T-helper 1 cell treated with Interleukin-12 subunit alpha and Interleukin-12 subunit beta and Interleukin-4 antibody, amounts not matched to agents 30 μg/mL and 1 μg/mL, for 36 hours (primary cell): Measurements from ENCODE around the gene SLC2A11.

Experiments
- H3K27ac Mint-ChIP-seq: one replicate; pipeline ENCODE4 v1.8.0; 2021; ENCODE audit warnings: mild to moderate bottlenecking, mixed read lengths
- H3K27me3 Mint-ChIP-seq: one replicate; pipeline ENCODE4 v1.8.0; 2021; ENCODE audit warnings: low read depth, mixed read lengths
- H3K36me3 Mint-ChIP-seq: one replicate; pipeline ENCODE4 v1.8.0; 2021; ENCODE audit warnings: low read depth, mixed read lengths
- H3K4me1 Mint-ChIP-seq: one replicate; pipeline ENCODE4 v1.8.0; 2021; ENCODE audit warnings: low read depth, mixed read lengths
- H3K4me3 Mint-ChIP-seq: one replicate; pipeline ENCODE4 v1.8.0; 2021; ENCODE audit warnings: mild to moderate bottlenecking, moderate library complexity, mixed read lengths
- H3K9me3 Mint-ChIP-seq: one replicate; pipeline ENCODE4 v1.8.0; 2021; ENCODE audit warnings: mixed read lengths

Gene SLC2A11

GRCh38 chr22:23878219-23878618 lies 20.5 kb downstream of the SLC2A11 start:
- Mint-ChIP-seq H3K4me3 (no peak overlapping the region), H3K36me3 (no peaks in the 10 kb centered on the region), H3K27me3 (no peaks in the 10 kb centered on the region), H3K4me1 (no peaks in the 10 kb centered on the region), H3K27ac (no peak overlapping the region), H3K9me3 (no peaks in the 10 kb centered on the region)

- H3K4me3 Mint-ChIP-seq: no peak overlapping the region
- H3K4me1 Mint-ChIP-seq: no peaks in the 10 kb centered on the region
- no peaks in the 10 kb centered on the region for H3K27me3 Mint-ChIP-seq
- H3K27ac Mint-ChIP-seq: no peak overlapping the region
- no peaks in the 10 kb centered on the region for H3K9me3 Mint-ChIP-seq
- no peaks in the 10 kb centered on the region for H3K36me3 Mint-ChIP-seq
These were observed 24.7 kb downstream of the SLC2A11 start for GRCh38 chr22:23882370-23882769.

DNA sequence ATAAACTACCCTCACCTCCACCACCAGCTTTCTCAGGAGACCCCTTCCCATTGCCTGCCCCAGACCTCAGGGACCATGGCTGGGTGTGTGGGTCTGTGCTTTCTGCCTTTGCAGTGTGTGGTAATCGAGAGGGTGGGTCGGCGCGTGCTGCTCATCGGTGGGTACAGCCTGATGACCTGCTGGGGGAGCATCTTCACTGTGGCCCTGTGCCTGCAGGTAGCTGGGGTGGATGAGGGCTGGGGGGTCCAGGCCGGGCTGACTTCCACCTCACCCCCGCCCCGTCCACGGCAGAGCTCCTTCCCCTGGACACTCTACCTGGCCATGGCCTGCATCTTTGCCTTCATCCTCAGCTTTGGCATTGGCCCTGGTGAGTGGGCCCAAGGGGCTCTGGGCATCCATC lies 26.0 kb downstream of the SLC2A11 start:
- Mint-ChIP-seq H3K4me3 (no peak overlapping the region), H3K27ac (no peak overlapping the region), H3K27me3 (no peaks in the 10 kb centered on the region), H3K36me3 (no peaks in the 10 kb centered on the region), H3K4me1 (no peaks in the 10 kb centered on the region), H3K9me3 (no peaks in the 10 kb centered on the region)

DNA sequence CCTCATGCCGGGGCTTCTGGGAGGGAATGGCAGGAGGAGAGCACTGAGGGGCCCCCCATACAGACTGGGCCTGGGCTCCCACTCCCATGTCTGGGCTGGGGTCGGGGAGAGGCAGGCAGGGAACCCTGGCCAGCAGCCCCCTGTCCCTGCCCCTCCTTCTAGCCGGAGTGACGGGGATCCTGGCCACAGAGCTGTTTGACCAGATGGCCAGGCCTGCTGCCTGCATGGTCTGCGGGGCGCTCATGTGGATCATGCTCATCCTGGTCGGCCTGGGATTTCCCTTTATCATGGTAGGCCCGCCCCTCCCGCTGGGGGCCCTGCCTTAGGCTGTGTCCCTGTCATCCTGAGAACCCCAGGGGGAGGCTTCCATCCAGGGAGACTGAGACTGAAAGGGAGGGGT lies 26.5 kb downstream of the SLC2A11 start:
- Mint-ChIP-seq H3K27ac (no peak overlapping the region), H3K36me3 (no peaks in the 10 kb centered on the region), H3K4me1 (no peaks in the 10 kb centered on the region), H3K9me3 (no peaks in the 10 kb centered on the region), H3K27me3 (no peaks in the 10 kb centered on the region), H3K4me3 (no peak overlapping the region)

DNA sequence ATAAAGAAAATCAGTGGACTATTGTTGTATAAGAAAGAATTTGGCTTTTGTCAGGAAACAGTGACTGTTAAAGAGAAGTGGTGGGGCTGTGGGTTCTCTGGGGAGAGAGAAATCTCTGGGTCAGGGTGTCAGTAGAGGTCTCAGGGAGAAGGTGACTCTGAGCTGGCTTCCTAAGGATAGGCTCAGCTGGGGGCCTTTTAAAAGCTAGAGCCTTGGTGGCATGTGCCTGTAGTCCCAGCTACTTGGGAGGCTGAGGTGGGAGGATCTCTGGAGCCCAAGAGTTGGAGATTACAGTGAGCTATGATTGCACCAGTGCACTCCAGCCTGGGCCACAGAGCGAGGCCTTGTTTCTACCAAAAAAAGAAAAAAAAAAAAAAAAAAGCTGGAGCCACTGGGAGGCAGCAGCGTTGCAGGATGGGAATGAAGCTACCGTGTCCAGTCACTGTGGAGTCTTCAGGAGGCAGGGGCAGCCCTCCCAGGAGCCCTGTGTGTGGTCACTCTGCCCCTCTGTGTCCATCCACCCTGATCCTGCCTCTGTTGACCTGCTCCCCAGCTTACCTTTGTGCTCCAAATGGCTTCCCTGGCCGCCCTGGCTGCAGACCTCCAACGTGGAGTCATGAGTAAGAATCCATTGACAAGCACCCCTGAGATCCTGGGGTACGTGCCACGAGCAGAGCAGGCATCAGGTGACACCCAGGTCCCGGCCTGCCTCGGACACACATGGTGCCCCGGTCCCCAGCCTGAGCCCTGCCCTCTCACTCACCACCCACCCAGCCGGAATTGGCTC lies 31.1 kb downstream of the SLC2A11 start:
- no peaks in the 10 kb centered on the region for H3K27me3 Mint-ChIP-seq
- H3K9me3 Mint-ChIP-seq: no peaks in the 10 kb centered on the region
- no peaks in the 10 kb centered on the region for H3K36me3 Mint-ChIP-seq
- no peak overlapping the region for H3K4me3 Mint-ChIP-seq
- H3K4me1 Mint-ChIP-seq: peaks cover 8% of the 10 kb centered on the region
- H3K27ac Mint-ChIP-seq: no peak overlapping the region

DNA sequence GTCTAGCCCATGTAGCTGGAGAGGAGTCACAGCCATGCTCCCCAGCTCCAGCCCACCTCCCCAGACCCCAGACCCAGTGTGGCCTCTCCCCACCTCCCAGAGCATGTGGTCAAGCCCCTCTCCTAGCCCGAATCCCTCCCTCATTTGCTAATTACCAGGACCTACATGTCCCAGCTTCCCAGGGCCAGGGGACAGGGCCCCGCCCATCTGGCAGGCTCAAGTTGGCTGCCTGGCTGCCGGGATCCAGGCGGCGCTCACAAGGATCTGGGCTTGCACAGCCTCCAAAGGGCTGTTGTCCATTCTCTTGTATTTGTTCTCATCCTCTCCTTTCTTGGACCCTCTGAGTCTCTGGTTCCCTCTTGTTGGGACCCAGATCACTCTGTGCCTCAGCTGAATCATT lies 31.9 kb downstream of the SLC2A11 start:
- H3K27ac Mint-ChIP-seq: no peak overlapping the region
- peaks cover 11% of the 10 kb centered on the region for H3K4me1 Mint-ChIP-seq
- H3K9me3 Mint-ChIP-seq: no peaks in the 10 kb centered on the region
- H3K27me3 Mint-ChIP-seq: no peaks in the 10 kb centered on the region
- peaks cover 2% of the 10 kb centered on the region for H3K36me3 Mint-ChIP-seq
- H3K4me3 Mint-ChIP-seq: no peak overlapping the region

DNA sequence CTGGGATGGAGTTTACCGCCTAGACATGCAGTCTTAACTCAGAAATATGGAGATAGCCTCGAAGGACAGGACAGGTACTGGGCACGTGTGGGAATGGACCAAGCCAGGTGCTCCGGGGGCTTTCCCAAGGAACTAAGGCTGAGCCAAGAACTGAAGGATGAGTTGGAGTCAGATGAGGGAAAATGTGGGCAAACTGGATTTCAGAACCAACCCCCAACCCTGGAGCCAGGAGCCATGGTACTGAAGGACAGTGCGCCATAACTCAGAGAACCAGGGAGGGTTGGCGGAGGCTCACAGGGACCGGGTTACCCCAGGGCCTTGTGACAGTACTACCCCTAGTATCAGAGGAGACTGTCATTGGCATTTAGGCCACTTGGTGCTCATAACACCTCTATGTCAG lies 34.1 kb downstream of the SLC2A11 start:
- no peaks in the 10 kb centered on the region for H3K9me3 Mint-ChIP-seq
- peaks cover 16% of the 10 kb centered on the region for H3K4me1 Mint-ChIP-seq
- H3K27me3 Mint-ChIP-seq: no peaks in the 10 kb centered on the region
- H3K4me3 Mint-ChIP-seq: no peak overlapping the region
- peaks cover 14% of the 10 kb centered on the region for H3K36me3 Mint-ChIP-seq
- H3K27ac Mint-ChIP-seq: no peak overlapping the region

DNA sequence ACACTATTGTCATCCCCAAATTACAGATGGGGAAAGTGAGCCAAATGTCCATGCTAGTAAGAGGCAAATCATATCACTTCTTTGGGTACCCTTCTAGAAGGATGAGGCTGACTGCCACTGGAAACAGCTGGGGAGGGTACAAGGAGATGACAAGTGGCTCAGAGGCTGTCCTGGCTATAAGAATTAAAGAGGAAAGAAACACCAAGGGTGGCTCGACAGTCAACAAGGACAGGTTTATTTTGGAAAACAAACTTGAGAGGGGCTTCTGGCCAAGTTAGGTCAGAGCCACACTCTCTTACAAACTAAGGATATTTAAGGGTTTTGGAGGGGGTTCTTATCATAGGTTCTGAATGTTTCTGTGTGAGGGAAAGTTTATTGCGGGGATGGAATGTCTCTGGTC lies 34.5 kb downstream of the SLC2A11 start:
- Mint-ChIP-seq H3K27me3 (no peaks in the 10 kb centered on the region), H3K4me3 (no peak overlapping the region), H3K27ac (peak overlapping the region; percentile 95), H3K9me3 (no peaks in the 10 kb centered on the region), H3K4me1 (peaks cover 18% of the 10 kb centered on the region), H3K36me3 (peaks cover 16% of the 10 kb centered on the region)

DNA sequence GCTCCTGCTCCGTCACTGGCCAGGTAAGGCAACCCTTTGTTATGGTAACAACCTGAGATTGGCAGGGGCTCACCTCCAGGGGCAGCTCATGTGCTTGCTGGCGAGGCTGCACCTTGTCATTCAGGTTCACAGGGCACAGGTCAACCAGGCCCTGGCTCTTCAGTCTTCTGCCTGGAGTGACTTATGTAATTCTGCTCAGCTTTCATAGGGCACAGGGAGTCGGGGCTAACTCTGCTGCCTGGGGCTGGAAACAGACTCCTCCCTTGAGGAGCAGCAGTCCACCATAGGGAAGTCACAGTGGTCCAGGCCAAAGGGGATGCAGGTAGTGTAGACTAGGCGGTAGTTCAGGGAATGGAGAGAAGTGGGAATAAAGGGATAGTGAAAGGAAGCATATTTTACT lies 35.0 kb downstream of the SLC2A11 start:
- Mint-ChIP-seq H3K27ac (peak overlapping the region; percentile 95), H3K9me3 (no peaks in the 10 kb centered on the region), H3K4me1 (peaks cover 18% of the 10 kb centered on the region), H3K4me3 (peak overlapping the region; percentile 64), H3K36me3 (peaks cover 21% of the 10 kb centered on the region), H3K27me3 (no peaks in the 10 kb centered on the region)

GRCh38 chr22:23893121-23893944 lies 35.7 kb downstream of the SLC2A11 start:
- no peaks in the 10 kb centered on the region for H3K9me3 Mint-ChIP-seq
- peak overlapping the region; percentile 90 for H3K4me3 Mint-ChIP-seq
- peaks cover 18% of the 10 kb centered on the region for H3K4me1 Mint-ChIP-seq
- H3K27ac Mint-ChIP-seq: peak overlapping the region; percentile 95
- no peaks in the 10 kb centered on the region for H3K27me3 Mint-ChIP-seq
- H3K36me3 Mint-ChIP-seq: peaks cover 24% of the 10 kb centered on the region

- Mint-ChIP-seq H3K4me1 (peaks cover 18% of the 10 kb centered on the region), H3K36me3 (peaks cover 31% of the 10 kb centered on the region), H3K27ac (peak within 1 kb of the TSS; percentile 95), H3K9me3 (no peaks in the 10 kb centered on the region), H3K4me3 (peak within 1 kb of the TSS; percentile 90), H3K27me3 (no peaks in the 10 kb centered on the region)
These were observed 36.5 kb downstream of the SLC2A11 start, which contains the start of gene MIF for GRCh38 chr22:23893945-23894709. Gene MIF, plus strand, starts transcription at chr22:23894383. Its CDS starts 92 bp downstream, at chr22:23894475.

DNA sequence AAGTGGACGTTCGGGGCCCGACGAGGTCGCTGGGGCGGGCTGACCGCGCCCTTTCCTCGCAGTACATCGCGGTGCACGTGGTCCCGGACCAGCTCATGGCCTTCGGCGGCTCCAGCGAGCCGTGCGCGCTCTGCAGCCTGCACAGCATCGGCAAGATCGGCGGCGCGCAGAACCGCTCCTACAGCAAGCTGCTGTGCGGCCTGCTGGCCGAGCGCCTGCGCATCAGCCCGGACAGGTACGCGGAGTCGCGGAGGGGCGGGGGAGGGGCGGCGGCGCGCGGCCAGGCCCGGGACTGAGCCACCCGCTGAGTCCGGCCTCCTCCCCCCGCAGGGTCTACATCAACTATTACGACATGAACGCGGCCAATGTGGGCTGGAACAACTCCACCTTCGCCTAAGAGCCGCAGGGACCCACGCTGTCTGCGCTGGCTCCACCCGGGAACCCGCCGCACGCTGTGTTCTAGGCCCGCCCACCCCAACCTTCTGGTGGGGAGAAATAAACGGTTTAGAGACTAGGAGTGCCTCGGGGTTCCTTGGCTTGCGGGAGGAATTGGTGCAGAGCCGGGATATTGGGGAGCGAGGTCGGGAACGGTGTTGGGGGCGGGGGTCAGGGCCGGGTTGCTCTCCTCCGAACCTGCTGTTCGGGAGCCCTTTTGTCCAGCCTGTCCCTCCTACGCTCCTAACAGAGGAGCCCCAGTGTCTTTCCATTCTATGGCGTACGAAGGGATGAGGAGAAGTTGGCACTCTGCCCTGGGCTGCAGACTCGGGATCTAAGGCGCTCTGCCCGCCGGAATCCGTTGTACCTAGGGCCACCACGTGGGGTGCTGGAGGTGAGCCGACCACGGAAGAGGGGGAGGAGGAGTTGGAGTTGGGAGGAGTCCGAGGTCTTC lies 37.3 kb downstream of the SLC2A11 start:
- Mint-ChIP-seq H3K27me3 (peaks cover 2% of the 10 kb centered on the region), H3K36me3 (peaks cover 35% of the 10 kb centered on the region), H3K4me3 (peak overlapping the region; percentile 90), H3K27ac (peak overlapping the region; percentile 95), H3K4me1 (peaks cover 18% of the 10 kb centered on the region), H3K9me3 (peaks cover 4% of the 10 kb centered on the region)

DNA sequence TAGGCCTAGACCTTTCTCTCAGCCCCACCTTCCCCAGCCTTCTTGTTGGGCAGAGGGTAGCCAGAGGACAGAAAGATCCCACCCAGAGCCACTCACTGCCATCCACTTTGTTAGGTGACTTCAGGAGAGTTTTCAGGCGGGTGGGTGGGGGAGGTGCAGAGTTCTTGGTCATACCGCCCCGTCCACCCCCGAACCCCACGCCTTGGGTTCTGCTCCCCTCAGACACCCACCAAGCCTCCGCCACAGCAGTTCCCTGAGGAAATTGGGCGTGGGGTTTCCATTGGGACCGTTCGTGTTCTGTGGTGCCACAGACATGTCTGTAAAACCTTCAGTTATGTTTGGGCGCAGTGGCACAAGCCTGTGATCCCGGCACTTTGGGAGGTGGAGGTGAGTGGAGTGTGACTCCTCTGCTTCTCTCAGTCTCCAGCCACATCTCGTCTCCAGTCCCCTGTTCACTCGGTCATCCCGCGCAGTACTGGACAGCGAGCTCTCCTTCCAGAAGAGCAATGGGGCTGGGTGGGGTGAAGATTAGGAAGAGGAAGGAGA lies 38.0 kb downstream of the SLC2A11 start:
- Mint-ChIP-seq H3K27me3 (peaks cover 2% of the 10 kb centered on the region), H3K4me1 (peaks cover 18% of the 10 kb centered on the region), H3K4me3 (peak overlapping the region; percentile 90), H3K27ac (peak overlapping the region; percentile 89), H3K36me3 (peaks cover 37% of the 10 kb centered on the region), H3K9me3 (peaks cover 8% of the 10 kb centered on the region)
